Activated T-helper 9 cell treated with anti-CD3 and anti-CD28 coated beads, Interleukin-2, amount 50 U/mL, for 16 hours (primary cell): ENCODE results near the gene RAMACL.
"Not testable (repeated sequence)": the region's sequence is repeated elsewhere in the genome, so short reads cannot be mapped to it uniquely, and the experiment has no call there.

ENCODE experiments used
- DNase-seq: peaks from one replicate; pipeline ENCODE4 v3.0.0-alpha.2; 2020; ENCODE audit warnings: low read depth

The RAMACL gene

GRCh38 chr6:166595949-166596348, 9.5 kb upstream of the RAMACL start:
- DNase-seq = no peak

- DNase-seq = no peak
Observed at GRCh38 chr6:166595061-166595780, 8.7 kb upstream of the RAMACL start.

GRCh38 chr6:166592821-166593220, 6.3 kb upstream of the RAMACL start:
- no peak for DNase-seq

DNA sequence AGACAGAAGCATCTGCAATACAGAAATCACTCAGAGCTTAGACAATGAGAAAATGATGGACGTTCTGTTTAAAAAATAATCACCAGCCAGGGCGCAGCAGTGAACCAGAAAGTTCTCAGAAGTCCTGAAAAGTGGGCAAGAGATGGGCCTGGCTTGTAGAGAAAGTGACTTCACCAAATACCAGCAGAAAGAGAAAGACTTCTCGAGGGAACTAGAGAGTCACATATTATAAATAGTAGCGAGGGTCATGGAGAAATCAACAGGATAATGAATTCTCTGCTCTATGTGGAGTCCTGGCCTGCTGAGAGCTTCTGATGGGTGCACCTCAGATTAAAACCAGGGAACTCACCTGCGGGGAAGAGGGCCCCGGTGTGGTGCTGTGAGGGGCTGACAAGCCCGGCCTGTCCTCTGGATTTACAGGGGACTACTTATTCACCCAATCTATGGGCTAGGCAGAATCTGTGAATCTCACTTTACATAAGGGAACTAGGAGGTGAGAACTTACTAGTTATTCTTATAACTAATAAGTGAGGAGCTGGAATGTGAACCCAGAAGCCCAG, 5.6 kb upstream of the RAMACL start:
- no peak for DNase-seq

DNA sequence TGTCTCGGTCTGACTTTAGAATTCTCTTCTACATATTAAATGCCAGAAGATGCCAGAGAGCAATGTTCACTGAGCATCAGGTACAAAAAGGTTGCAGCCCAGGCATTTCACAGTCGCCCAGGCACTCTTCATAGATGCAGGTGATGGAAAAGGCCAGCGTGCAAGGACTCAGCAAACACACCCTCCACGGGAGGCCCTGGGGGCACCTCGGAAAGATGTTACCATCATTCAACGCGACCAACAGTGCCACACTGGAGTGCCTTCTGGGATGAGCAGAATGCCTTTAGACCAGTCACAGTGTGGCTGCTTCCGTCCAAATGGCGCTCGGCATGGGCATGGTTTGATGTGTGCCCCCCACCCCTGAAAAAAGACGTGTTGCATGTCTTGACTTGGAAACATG, 4.5 kb upstream of the RAMACL start:
- no peak for DNase-seq

GRCh38 chr6:166589786-166590574, 3.5 kb upstream of the RAMACL start:
- DNase-seq = no peak

GRCh38 chr6:166589337-166589731, 2.9 kb upstream of the RAMACL start:
- DNase-seq = no peak

GRCh38 chr6:166588691-166589336, 2.3 kb upstream of the RAMACL start:
- no peak for DNase-seq

DNA sequence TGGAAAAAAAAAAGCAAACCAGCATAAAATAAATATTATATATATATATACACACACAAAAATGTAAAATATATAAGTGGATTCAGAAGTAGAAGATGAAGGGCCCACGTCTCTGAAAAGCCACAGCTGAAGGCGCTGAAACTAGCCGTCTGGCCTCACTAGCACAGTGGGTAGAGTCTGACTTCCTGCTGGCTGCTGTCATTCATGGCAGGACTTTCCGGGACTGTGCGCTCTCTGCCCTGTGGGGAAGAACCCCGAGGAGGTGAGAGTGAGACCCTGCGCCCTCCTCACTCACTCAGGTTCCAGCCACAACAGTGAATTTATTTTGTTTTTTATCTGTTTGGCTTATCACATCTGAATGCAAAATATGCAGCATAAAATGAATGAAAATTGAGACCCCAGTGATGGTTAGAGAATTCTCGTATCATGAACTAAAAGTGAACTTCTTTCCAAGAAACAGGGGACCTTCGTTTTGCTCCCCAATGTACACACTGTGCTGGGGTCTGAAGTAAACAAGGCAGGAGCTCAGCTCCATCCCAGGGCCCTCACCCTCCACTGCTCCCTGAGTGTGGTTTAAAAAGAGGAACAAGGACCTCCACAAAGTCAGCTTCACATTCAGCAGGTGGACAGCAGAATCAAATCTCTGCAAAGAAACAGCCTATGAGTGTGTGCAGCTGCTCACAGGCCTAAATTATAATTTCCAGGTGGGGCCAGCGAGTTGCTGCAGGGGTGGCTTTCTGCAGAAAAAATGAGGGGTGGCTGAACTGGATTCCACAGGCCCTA, 1.3 kb upstream of the RAMACL start:
- DNase-seq = no peak

DNA sequence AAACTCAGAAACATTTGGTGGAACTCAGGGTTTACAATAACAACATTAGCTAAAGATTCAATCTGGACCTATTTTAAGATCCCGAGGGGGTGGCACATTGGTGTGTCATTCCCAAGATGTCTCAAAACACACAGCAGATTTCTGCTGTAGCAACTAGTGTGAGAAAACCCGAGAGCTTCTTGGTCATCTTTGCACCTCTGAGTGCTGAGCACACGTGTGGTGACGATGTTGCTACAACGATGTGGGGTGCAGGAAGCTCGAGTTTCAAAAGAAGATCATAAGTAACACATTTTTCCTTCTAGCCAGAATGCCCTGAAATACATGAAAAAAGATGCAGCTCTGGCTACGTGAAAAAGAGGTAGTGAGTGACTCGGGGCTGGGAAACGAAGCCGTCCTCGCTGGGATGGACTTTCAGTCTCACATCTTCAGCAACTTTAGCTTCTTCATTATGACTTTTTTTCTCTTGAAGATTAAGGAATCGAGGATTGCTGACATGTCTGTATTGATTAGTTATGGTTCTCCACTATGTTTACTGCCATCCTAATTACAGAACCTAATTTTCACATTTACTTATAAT, 1.5 kb downstream of the RAMACL start:
- DNase-seq = no peak

- DNase-seq = no peak
Observed at GRCh38 chr6:166584155-166584554, 2.3 kb downstream of the RAMACL start.

GRCh38 chr6:166583230-166583965, 3.1 kb downstream of the RAMACL start:
- no peak for DNase-seq

DNA sequence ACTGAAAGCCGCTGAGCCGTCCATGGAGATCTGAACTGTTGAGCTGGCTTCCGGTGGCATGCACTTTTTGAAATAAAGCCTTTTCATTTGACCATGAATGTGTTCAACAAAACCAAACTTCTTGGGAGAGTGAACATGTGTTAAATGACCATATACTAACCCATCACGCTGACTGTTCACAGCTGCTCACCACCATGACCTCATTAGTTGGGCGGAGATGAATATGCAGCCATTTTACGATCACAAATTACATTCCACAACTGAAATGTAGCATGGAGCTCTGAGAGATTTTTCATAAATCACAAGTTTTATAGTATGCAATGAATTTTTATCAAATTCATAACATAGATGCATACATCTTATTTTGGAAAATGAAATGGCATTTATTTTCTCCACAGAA, 4.2 kb downstream of the RAMACL start:
- DNase-seq = no peak

DNA sequence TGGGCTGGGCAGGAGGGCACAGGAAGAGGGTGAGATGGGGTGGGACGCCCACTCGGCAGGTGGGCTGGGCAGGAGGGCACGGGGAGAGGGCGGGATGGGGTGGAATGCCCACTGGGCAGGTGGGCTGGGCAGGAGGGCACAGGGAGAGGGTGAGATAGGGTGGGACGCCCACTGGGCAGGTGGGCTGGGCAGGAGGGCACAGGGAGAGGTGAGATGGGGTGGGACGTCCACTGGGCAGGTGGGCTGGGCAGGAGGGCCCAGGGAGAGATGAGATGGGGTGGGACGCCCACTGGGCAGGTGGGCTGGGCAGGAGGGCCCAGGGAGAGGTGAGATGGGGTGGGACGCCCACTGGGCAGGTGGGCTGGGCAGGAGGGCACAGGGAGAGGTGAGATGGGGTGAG, 4.7 kb downstream of the RAMACL start:
- DNase-seq = not testable (repeated sequence)

GRCh38 chr6:166581091-166581511, 5.4 kb downstream of the RAMACL start:
- DNase-seq = no peak

- DNase-seq = no peak
Observed at GRCh38 chr6:166580076-166581050, 6.1 kb downstream of the RAMACL start.

DNA sequence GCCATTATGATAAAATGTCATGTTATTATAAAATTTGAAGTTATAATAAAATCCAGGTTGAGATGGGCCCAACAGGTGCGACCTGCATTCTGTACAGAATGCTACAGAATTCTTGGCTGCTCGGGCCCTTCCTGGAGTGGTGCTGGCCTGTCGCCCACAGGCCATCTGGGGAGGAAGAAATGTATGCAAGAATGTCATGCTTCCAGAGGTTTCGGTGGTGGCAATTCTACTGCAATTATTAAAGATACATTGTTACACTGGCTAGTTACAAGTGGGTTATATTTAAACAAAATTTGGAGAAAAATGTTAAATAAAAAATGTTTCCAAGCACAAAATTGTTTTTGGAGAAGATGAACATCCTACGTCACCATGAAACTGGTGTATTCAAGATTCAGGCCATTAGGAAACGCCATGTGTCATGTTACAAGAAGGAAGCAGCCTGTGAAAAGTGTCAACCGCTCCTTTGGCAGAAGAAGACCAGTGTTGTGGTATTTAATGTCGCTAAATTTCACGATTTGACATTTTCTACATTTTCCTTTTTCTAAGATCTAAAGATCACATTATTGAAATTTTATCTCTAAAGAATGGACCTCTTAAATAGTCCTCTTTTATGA, 7.1 kb downstream of the RAMACL start:
- DNase-seq = no peak

DNA sequence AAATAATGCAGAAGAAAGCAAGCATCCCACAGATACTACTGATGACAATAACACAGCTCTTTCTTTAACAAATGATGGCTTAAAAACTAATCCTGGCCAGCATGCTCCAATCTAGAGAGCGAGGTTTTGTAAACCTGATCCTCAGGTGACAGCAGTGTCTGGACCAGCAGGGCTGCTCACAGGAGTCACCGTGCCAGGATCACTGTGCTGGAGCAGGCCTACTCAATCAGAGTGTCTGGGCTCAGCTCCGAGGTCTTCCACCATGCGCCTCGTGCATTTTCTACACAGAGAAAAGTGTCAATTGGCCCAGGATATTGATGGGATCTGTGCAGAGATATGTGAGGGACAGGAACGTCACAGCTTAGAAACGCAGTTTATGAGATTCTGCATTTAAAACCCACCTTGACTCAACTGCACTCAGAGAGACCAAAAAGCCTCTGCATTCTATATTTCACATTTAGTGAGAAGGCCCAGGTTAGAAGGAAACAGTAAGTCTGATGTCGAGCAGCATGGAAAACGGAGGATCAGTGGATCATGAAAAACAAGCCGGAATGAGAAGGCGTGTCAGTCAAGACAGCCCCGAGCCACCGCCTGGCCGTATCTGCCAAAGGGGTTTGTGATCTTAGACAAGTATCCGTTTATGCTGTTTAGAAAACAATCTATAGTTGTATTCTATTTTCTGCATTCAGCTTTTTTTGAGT, 7.8 kb downstream of the RAMACL start:
- no peak for DNase-seq

DNA sequence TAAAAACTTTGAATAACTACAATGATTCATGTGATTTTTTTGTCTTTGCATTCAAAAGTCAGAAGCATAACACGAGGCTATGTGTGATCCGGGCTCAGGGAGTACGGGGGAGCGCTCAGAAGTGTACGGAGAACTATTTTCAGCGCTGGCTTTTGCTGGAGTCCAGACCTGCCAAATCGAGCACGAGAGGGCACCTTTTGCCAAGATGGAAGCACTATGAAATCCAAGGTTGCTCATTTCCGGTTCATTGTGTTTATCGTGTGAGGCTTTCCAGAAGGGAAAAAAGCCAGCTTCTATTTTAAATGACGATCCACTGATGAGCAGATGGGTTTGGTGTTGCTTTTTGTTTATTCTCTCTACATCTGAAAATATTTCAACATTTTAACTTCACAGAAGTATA, 11.3 kb downstream of the RAMACL start:
- DNase-seq = no peak
